HCT116 (cell line): ENCODE results near the gene BCL6.

Experiments
- EGR1 ChIP-seq: IDR thresholded peaks from 2 replicates; pipeline ENCODE4 v1.6.1; 2012; ENCODE audit warnings: low read depth
- EZH2 ChIP-seq: fragments of 200-600 bp; sonication (generic); IDR thresholded peaks from 2 replicates; pipeline ENCODE4 v1.6.1; 2017; ENCODE audit warnings: antibody characterized with exemption, mixed run types
- JUND ChIP-seq: IDR thresholded peaks from 2 replicates; pipeline ENCODE4 v1.6.1; 2012
- POLR2A ChIP-seq: IDR thresholded peaks from 2 replicates; pipeline ENCODE4 v1.7.0; 2011; ENCODE audit warnings: borderline replicate concordance; ENCODE audit not compliant: insufficient read depth, insufficient read length; ENCODE audit errors: extremely low read depth
- POLR2AphosphoS5 ChIP-seq: IDR thresholded peaks from 2 replicates; pipeline ENCODE4 v1.6.1; 2011; ENCODE audit warnings: mild to moderate bottlenecking, low read depth, low read length, moderate library complexity
- SP1 ChIP-seq: IDR thresholded peaks from 2 replicates; pipeline ENCODE4 v1.6.1; 2012; ENCODE audit warnings: low read depth
- TF ChIP-seq, protein P1 (sequence below), 3 experiments: fragments of 200-600 bp in 1 of 3; sonication (generic) in 1 of 3; IDR thresholded peaks in 2 of 3; conservative IDR thresholded peaks in 1 of 3; 2 replicates each; pipeline ENCODE4 v1.5.1; 2012 to 2017; ENCODE audit warnings: low read depth in 2 of 3, low read length in 2 of 3, antibody characterized with exemption in 1 of 3, borderline replicate concordance in 1 of 3, control low read depth in 1 of 3, mild to moderate bottlenecking in 1 of 3, mixed read lengths in 1 of 3, mixed run types in 1 of 3, moderate library complexity in 1 of 3; ENCODE audit not compliant: insufficient read depth in 1 of 3

DNA sequence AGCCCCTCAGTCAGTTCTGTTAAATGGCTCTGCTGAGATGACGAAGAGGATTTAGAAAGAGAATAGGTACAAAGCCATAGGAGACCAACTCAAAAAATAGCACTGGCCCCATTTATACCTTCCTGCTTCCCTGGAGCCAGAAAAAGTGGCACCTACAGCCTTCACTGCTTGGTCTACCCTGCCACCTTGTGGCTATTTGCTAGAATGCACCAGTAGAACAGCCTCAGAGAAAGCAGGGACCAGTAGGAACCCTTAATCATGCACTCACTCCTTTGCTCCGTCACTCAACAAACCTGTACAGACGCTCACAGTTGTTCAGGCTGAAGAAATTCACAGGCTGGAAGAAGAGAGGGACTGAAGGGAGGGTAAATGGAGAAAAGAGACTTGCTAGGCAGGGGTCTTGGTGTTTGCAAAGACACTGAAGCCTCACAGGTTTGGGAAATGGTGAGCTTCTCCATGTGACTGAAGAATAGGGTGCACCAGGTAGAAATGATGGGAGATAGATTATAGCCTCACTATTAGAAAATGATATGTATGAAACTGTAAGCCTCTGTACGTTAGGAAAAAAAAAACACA, 30.8 kb downstream of the BCL6 start:
- TF ChIP-seq, protein P1, sequence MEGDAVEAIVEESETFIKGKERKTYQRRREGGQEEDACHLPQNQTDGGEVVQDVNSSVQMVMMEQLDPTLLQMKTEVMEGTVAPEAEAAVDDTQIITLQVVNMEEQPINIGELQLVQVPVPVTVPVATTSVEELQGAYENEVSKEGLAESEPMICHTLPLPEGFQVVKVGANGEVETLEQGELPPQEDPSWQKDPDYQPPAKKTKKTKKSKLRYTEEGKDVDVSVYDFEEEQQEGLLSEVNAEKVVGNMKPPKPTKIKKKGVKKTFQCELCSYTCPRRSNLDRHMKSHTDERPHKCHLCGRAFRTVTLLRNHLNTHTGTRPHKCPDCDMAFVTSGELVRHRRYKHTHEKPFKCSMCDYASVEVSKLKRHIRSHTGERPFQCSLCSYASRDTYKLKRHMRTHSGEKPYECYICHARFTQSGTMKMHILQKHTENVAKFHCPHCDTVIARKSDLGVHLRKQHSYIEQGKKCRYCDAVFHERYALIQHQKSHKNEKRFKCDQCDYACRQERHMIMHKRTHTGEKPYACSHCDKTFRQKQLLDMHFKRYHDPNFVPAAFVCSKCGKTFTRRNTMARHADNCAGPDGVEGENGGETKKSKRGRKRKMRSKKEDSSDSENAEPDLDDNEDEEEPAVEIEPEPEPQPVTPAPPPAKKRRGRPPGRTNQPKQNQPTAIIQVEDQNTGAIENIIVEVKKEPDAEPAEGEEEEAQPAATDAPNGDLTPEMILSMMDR (IDR thresholded peaks at IDR 0.05 in 2 of 3, conservative IDR thresholded peaks at IDR 0.05 in 1 of 3; ENCODE audit: borderline replicate concordance in 1 of 3, insufficient read depth in 1 of 3, low read depth in 2 of 3, low read length in 2 of 3) = peak; percentile 85 to 95 (median 93)
- TF ChIP-seq EZH2 (no peak), EGR1 (no peak), POLR2AphosphoS5 (no peak), SP1 (no peak), POLR2A (no peak), JUND (no peak)
